GM21423 (cell line): ENCODE data around the gene MYO7A.

ENCODE experiments used
- ATAC-seq: cut with Tn5 transposase; IDR thresholded peaks from one replicate; pipeline ENCODE4 v1.9.1; 2021; ENCODE audit warnings: mild to moderate bottlenecking, moderate library complexity; ENCODE audit not compliant: unreplicated experiment

Gene MYO7A

GRCh38 chr11:77259641-77260040, 131.6 kb downstream of the MYO7A start:
- no peak for ATAC-seq

- ATAC-seq = no peak
Observed at GRCh38 chr11:77262803-77263202, 134.8 kb downstream of the MYO7A start.
